Vagina (tissue), 2 donors: ENCODE results near the gene SPPL2C.

Source experiments
- CTCF ChIP-seq, 3 experiments: fragments of 450-650 bp in 2 of 3; fragments of 200-600 bp in 1 of 3; sonication (generic) in 1 of 3; IDR thresholded peaks; one replicate each; pipeline ENCODE4 v1.5.1; 2017 to 2019; ENCODE audit warnings: antibody characterized with exemption in 3 of 3, mild to moderate bottlenecking in 2 of 3, moderate library complexity in 2 of 3
- POLR2A ChIP-seq, 2 donors: fragments of 450-650 bp; IDR thresholded peaks; one replicate each; pipeline ENCODE4 v1.6.1; 2017; ENCODE audit warnings: antibody characterized with exemption in 2 of 2, mild to moderate bottlenecking in 2 of 2, moderate library complexity in 2 of 2

- peak; percentile 59 to 90 (median 75) for TF ChIP-seq CTCF (IDR thresholded peaks at IDR 0.05)
- TF ChIP-seq POLR2A (IDR thresholded peaks at IDR 0.05) = no peak
Measured at GRCh38 chr17:45894022-45894784, 49.5 kb downstream of the SPPL2C start, which contains the start of gene MAPT.
